Ishikawa (cell line): ENCODE results near the gene PPP1R17.

Experiments
- CEBPB ChIP-seq: IDR thresholded peaks from 2 replicates; pipeline ENCODE4 v1.6.1; 2012
- EP300 ChIP-seq: IDR thresholded peaks from 2 replicates; pipeline ENCODE4 v1.6.1; 2012; ENCODE audit warnings: borderline replicate concordance
- RAD21 ChIP-seq: IDR thresholded peaks from 2 replicates; pipeline ENCODE4 v1.6.1; 2012; ENCODE audit warnings: low read depth
- TAF1 ChIP-seq: IDR thresholded peaks from 2 replicates; pipeline ENCODE4 v1.6.1; 2012; ENCODE audit warnings: low read depth, mild to moderate bottlenecking
- TF ChIP-seq, protein P1 (sequence below): IDR thresholded peaks from 2 replicates; pipeline ENCODE4 v1.6.1; 2012
- TF ChIP-seq, protein P2 (sequence below): IDR thresholded peaks from 2 replicates; pipeline ENCODE4 v1.6.1; 2012
- TF ChIP-seq, protein P3 (sequence below): IDR thresholded peaks from 2 replicates; pipeline ENCODE4 v1.6.1; 2012; ENCODE audit warnings: low read depth, mild to moderate bottlenecking

DNA sequence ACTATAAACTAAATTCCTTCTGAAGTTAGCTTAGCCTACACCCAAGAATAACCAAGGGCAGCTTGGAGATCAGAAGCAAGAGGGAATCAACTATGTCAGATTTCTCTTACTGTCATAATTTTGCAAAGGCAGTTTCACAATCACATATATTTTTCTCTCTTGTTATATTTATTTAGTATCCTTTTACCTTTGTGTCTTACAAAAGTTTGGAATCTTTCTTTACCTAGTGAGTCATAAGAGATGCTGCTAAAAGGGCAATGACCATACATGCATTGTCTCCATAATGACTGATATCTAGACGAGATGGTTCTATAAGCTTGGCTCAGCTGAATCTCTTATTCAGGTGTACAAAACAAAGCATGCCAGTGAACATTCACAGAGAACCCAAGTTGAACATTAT lies 61.1 kb downstream of the PPP1R17 start:
- TF ChIP-seq, protein P1, sequence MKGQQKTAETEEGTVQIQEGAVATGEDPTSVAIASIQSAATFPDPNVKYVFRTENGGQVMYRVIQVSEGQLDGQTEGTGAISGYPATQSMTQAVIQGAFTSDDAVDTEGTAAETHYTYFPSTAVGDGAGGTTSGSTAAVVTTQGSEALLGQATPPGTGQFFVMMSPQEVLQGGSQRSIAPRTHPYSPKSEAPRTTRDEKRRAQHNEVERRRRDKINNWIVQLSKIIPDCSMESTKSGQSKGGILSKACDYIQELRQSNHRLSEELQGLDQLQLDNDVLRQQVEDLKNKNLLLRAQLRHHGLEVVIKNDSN, result no peak
- no peak for TF ChIP-seq TAF1
- TF ChIP-seq, protein P2, sequence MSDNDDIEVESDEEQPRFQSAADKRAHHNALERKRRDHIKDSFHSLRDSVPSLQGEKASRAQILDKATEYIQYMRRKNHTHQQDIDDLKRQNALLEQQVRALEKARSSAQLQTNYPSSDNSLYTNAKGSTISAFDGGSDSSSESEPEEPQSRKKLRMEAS, result no peak
- TF ChIP-seq EP300, result no peak
- no peak for TF ChIP-seq RAD21
- no peak for TF ChIP-seq CEBPB
- TF ChIP-seq, protein P3, sequence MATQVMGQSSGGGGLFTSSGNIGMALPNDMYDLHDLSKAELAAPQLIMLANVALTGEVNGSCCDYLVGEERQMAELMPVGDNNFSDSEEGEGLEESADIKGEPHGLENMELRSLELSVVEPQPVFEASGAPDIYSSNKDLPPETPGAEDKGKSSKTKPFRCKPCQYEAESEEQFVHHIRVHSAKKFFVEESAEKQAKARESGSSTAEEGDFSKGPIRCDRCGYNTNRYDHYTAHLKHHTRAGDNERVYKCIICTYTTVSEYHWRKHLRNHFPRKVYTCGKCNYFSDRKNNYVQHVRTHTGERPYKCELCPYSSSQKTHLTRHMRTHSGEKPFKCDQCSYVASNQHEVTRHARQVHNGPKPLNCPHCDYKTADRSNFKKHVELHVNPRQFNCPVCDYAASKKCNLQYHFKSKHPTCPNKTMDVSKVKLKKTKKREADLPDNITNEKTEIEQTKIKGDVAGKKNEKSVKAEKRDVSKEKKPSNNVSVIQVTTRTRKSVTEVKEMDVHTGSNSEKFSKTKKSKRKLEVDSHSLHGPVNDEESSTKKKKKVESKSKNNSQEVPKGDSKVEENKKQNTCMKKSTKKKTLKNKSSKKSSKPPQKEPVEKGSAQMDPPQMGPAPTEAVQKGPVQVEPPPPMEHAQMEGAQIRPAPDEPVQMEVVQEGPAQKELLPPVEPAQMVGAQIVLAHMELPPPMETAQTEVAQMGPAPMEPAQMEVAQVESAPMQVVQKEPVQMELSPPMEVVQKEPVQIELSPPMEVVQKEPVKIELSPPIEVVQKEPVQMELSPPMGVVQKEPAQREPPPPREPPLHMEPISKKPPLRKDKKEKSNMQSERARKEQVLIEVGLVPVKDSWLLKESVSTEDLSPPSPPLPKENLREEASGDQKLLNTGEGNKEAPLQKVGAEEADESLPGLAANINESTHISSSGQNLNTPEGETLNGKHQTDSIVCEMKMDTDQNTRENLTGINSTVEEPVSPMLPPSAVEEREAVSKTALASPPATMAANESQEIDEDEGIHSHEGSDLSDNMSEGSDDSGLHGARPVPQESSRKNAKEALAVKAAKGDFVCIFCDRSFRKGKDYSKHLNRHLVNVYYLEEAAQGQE, result no peak
